ENCODE results near the gene ARFIP2. TPM values are rescaled to one million over a fixed set of nuclear protein-coding genes. Genes with fewer than 3 reads are reported as not detected.

Gene ARFIP2
- 52.0 to 56.2 TPM (median 52.8 TPM) in 5 replicates for total RNA-seq (2022; extraction: Qiagen RNA extraction)

GRCh38 chr11:6481012-6481923, at the start of gene ARFIP2, which contains the start of gene TIMM10B:
ARFIP2 (minus strand) TSS chr11:6481331; CDS start chr11:6480421, 910 bp downstream.
TIMM10B (plus strand) TSS chr11:6481501; CDS start chr11:6481517, 16 bp downstream.

GRCh38 chr11:6497069-6497839, 16.1 kb upstream of the ARFIP2 start, which contains the start of gene DNHD1:
DNHD1 (plus strand) TSS chr11:6497280; CDS start chr11:6498216, 936 bp downstream.

GRCh38 chr11:6473451-6474412, 7.4 kb downstream of the ARFIP2 start, which contains the start of gene TRIM3:
TRIM3 (minus strand) TSS chr11:6473941; CDS start chr11:6465695, 8,246 bp downstream.

GRCh38 chr11:6440906-6441358, 40.2 kb downstream of the ARFIP2 start, which contains the start of gene HPX:
HPX (minus strand) TSS chr11:6440987; CDS start chr11:6440963, 24 bp downstream.

Other genes with a start within 250 kb of the ARFIP2 start
- 11.9 to 18.8 TPM (median 17.6 TPM) in 5 replicates for gene FHIP1B, start 246.7 kb downstream of the ARFIP2 start, total RNA-seq (2022; extraction: Qiagen RNA extraction)
- 0.11 TPM in 1 of 5 replicates, not detected in the others for gene CNGA4, start 242.2 kb downstream of the ARFIP2 start, total RNA-seq (2022; extraction: Qiagen RNA extraction)
- gene CCKBR, start 221.5 kb downstream of the ARFIP2 start, total RNA-seq (2022; extraction: Qiagen RNA extraction): not detected in 5 replicates
- 25.3 to 34.4 TPM (median 28.6 TPM) in 5 replicates for gene CAVIN3, start 160.8 kb downstream of the ARFIP2 start, total RNA-seq (2022; extraction: Qiagen RNA extraction)
- 9.3 to 11.4 TPM (median 10.9 TPM) in 5 replicates for gene SMPD1, start 90.9 kb downstream of the ARFIP2 start, total RNA-seq (2022; extraction: Qiagen RNA extraction)
- gene APBB1, start 62.2 kb downstream of the ARFIP2 start, total RNA-seq (2022; extraction: Qiagen RNA extraction): 18.0 to 19.7 TPM (median 18.6 TPM) in 5 replicates
- gene HPX, start 40.3 kb downstream of the ARFIP2 start, total RNA-seq (2022; extraction: Qiagen RNA extraction): 0.27 to 0.75 TPM (median 0.59 TPM) in 5 replicates
- 13.8 to 22.2 TPM (median 20.0 TPM) in 5 replicates for gene TRIM3, start 7.4 kb downstream of the ARFIP2 start, total RNA-seq (2022; extraction: Qiagen RNA extraction)
- 24.5 to 32.9 TPM (median 31.0 TPM) in 5 replicates for gene TIMM10B, start 170 bp upstream of the ARFIP2 start, total RNA-seq (2022; extraction: Qiagen RNA extraction)
- 2.2 to 4.1 TPM (median 3.3 TPM) in 5 replicates for gene DNHD1, start 15.9 kb upstream of the ARFIP2 start, total RNA-seq (2022; extraction: Qiagen RNA extraction)
- 28.7 to 36.9 TPM (median 31.5 TPM) in 5 replicates for gene RRP8, start 122.3 kb upstream of the ARFIP2 start, total RNA-seq (2022; extraction: Qiagen RNA extraction)
- gene ILK, start 122.4 kb upstream of the ARFIP2 start, total RNA-seq (2022; extraction: Qiagen RNA extraction): 106 to 120 TPM (median 115 TPM) in 5 replicates
- gene TAF10, start 130.9 kb upstream of the ARFIP2 start, total RNA-seq (2022; extraction: Qiagen RNA extraction): 205 to 228 TPM (median 219 TPM) in 5 replicates
- gene TPP1, start 138.1 kb upstream of the ARFIP2 start, total RNA-seq (2022; extraction: Qiagen RNA extraction): 40.1 to 48.0 TPM (median 45.5 TPM) in 5 replicates
- 0.06 to 0.12 TPM (median 0.10 TPM) in 5 replicates for gene DCHS1, start 174.5 kb upstream of the ARFIP2 start, total RNA-seq (2022; extraction: Qiagen RNA extraction)
- 86.2 to 114 TPM (median 99.7 TPM) in 5 replicates for gene MRPL17, start 202.0 kb upstream of the ARFIP2 start, total RNA-seq (2022; extraction: Qiagen RNA extraction)

Measured in A549 treated with Mapracorat at 1 μM for 4 hours (cell line).